HepG2 (cell line): ENCODE results near the gene WDCP.

Experiments used
- KDM5A ChIP-seq: fragments of 200-600 bp; sonication (generic); IDR thresholded peaks from 2 replicates; pipeline ENCODE4 v1.7.0; 2018; ENCODE audit warnings: antibody characterized with exemption, mild to moderate bottlenecking, low read length, borderline replicate concordance
- SP2 ChIP-seq: sonication (generic); formaldehyde crosslinking; IDR thresholded peaks from 2 replicates; pipeline ENCODE4 v1.5.1; 2020; ENCODE audit warnings: mild to moderate bottlenecking, missing genetic modification reagents
- SUZ12 ChIP-seq: fragments of 150-350 bp; IDR thresholded peaks from 2 replicates; pipeline ENCODE4 v1.6.1; 2014; ENCODE audit warnings: low read depth, low read length
- TAF1 ChIP-seq: sonication (generic); formaldehyde crosslinking; IDR thresholded peaks from 2 replicates; pipeline ENCODE4 v1.4.0; 2020; ENCODE audit warnings: missing genetic modification reagents
- ZNF136 ChIP-seq: sonication (generic); formaldehyde crosslinking; IDR thresholded peaks from 2 replicates; pipeline ENCODE4 v1.8.1; 2022; ENCODE audit warnings: low read depth, mild to moderate bottlenecking, moderate library complexity, missing genetic modification reagents

DNA sequence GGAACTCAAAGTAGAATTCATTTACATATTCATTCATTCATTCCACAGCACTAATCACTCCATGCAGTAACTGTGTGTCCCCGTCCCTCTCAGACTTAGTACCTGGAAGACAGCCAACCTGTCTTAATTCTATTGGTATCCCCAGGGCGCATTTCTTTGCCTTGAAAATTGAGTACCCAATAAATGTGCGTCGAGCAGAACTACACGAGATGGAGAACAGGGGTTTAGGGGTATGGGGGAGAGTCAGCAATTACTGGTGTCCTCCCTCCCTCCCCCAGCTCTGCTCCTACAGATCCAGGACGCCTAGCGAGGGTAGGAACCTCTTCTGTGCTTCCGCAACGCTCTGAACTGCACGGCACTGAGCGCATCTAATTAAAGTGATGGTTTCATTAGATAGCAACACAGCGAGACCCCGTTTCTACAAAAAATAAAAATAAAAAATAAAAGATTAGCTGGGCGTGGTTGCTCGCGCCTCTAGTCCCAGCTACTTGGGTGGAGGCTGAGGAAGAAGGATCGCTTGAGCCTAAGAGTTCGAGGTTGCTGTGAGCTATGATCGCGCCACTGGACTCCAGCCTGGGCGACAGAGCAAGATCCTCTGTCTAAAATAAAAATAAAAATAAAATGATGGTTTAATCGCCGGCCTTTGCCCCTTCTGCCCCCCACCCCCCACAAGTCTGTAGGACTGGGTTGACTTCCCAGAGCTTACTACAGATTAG is 1.7 kb upstream of the WDCP start:
- TF ChIP-seq ZNF136 (no peak), SP2 (CRISPR knock-in tag) (no peak), SUZ12 (no peak), KDM5A (no peak), TAF1 (CRISPR knock-in tag) (no peak)
